Loucy (cell line): ENCODE results near the gene ARHGAP4.

Experiments used
- EZH2phosphoT487 ChIP-seq: fragments of 200-600 bp; IDR thresholded peaks from 2 replicates; pipeline ENCODE4 v1.6.1; 2018; ENCODE audit warnings: antibody characterized with exemption, mild to moderate bottlenecking, moderate library complexity, borderline replicate concordance
- TF ChIP-seq, protein P1 (sequence below): fragments of 200-600 bp; sonication (generic); conservative IDR thresholded peaks from 2 replicates; pipeline ENCODE4 v1.5.1; 2014; ENCODE audit warnings: mild to moderate bottlenecking, antibody characterized with exemption, low read length

DNA sequence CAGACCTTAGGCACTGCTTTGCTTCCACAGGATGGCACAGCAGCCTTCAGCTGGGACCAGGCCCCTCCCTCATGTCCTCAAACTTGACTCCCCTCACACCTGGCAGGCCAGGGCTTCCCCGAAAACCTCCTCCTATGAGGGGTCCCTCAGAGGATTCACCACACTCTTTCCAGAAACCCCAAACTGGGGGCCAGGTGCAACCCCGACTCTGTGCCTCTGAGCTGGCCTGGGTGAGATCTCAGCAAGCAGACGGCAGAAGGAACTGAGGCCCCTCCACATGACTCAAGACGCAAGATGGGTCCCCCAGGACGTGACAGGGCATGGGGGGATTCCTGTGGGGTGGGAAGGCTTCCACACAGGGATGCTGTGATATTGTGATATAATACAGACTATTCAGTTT is 39.3 kb upstream of the ARHGAP4 start:
- TF ChIP-seq, protein P1, sequence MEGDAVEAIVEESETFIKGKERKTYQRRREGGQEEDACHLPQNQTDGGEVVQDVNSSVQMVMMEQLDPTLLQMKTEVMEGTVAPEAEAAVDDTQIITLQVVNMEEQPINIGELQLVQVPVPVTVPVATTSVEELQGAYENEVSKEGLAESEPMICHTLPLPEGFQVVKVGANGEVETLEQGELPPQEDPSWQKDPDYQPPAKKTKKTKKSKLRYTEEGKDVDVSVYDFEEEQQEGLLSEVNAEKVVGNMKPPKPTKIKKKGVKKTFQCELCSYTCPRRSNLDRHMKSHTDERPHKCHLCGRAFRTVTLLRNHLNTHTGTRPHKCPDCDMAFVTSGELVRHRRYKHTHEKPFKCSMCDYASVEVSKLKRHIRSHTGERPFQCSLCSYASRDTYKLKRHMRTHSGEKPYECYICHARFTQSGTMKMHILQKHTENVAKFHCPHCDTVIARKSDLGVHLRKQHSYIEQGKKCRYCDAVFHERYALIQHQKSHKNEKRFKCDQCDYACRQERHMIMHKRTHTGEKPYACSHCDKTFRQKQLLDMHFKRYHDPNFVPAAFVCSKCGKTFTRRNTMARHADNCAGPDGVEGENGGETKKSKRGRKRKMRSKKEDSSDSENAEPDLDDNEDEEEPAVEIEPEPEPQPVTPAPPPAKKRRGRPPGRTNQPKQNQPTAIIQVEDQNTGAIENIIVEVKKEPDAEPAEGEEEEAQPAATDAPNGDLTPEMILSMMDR = no peak
- TF ChIP-seq EZH2phosphoT487 = no peak
